Hepatocyte (in vitro differentiated cells): ENCODE results near the gene EXOC2. TPM values are rescaled to one million over a fixed set of nuclear protein-coding genes. Genes with fewer than 3 reads are reported as not detected.

ENCODE experiments used
- DNase-seq: peaks from one replicate; pipeline ENCODE4 v3.0.0-alpha.2; 2016; ENCODE audit warnings: low spot score
- H2AFZ ChIP-seq: fragments of 200-600 bp; sonication (generic); 2 replicates; pipeline ENCODE4 v1.6.0; 2016; ENCODE audit warnings: antibody characterized with exemption, mild to moderate bottlenecking
- H3K27ac ChIP-seq: fragments of 200-600 bp; sonication (generic); 2 replicates; pipeline ENCODE4 v1.5.1; 2016; ENCODE audit warnings: mild to moderate bottlenecking
- H3K27me3 ChIP-seq: fragments of 200-600 bp; sonication (generic); 2 replicates; pipeline ENCODE4 v1.6.1; 2016
- H3K36me3 ChIP-seq: fragments of 200-600 bp; sonication (generic); replicated peaks from 2 replicates; pipeline ENCODE4 v1.5.1; 2016; ENCODE audit warnings: low read depth; ENCODE audit not compliant: insufficient read depth
- H3K4me1 ChIP-seq: fragments of 200-600 bp; sonication (generic); 2 replicates; pipeline ENCODE4 v1.5.1; 2016; ENCODE audit warnings: mild to moderate bottlenecking, moderate library complexity; ENCODE audit not compliant: insufficient read depth
- H3K4me2 ChIP-seq: fragments of 200-600 bp; sonication (generic); 2 replicates; pipeline ENCODE4 v1.6.0; 2016
- H3K4me3 ChIP-seq: fragments of 200-600 bp; sonication (generic); 2 replicates; pipeline ENCODE4 v1.5.1; 2016; ENCODE audit warnings: mild to moderate bottlenecking
- H3K79me2 ChIP-seq: fragments of 200-600 bp; sonication (generic); 2 replicates; pipeline ENCODE4 v1.6.0; 2017; ENCODE audit warnings: mild to moderate bottlenecking
- H3K9me2 ChIP-seq: fragments of 200-600 bp; sonication (generic); replicated peaks from 2 replicates; pipeline ENCODE4 v1.6.0; 2017; ENCODE audit warnings: mild to moderate bottlenecking; ENCODE audit not compliant: insufficient read depth
- H3K9me3 ChIP-seq: fragments of 200-600 bp; sonication (generic); 2 replicates; pipeline ENCODE4 v1.5.1; 2016; ENCODE audit warnings: low read depth, mild to moderate bottlenecking
- H4K20me1 ChIP-seq: fragments of 200-600 bp; sonication (generic); 2 replicates; pipeline ENCODE4 v1.6.0; 2016; ENCODE audit warnings: mild to moderate bottlenecking; ENCODE audit not compliant: insufficient read depth, poor library complexity, severe bottlenecking
- EZH2 ChIP-seq: fragments of 200-600 bp; sonication (generic); IDR thresholded peaks from 2 replicates; pipeline ENCODE4 v1.6.1; 2016; ENCODE audit warnings: antibody characterized with exemption, mild to moderate bottlenecking, borderline replicate concordance
- EZH2phosphoT487 ChIP-seq: fragments of 200-600 bp; sonication (generic); IDR thresholded peaks from one replicate; pipeline ENCODE4 v1.6.1; 2018; ENCODE audit warnings: antibody characterized with exemption, mild to moderate bottlenecking, low read depth, moderate library complexity; ENCODE audit not compliant: unreplicated experiment, severe bottlenecking
- WGBS: methylation state at CpG from one replicate; pipeline ENCODE4 v1.1.6; 2016; ENCODE audit warnings: low lambda C conversion rate; ENCODE audit errors: missing lambda C conversion rate; 5-methylcytosine and 5-hydroxymethylcytosine counted together
- polyA plus RNA-seq: library from polyadenylated mRNA; unstranded; fragments of >200 nt; fragmentation: Nextera tagmentation; extraction: Ambion mirVana; gene quantifications from 2 replicates; pipeline ENCODE4 v1.2.1, GENCODE V29; 2016
- total RNA-seq: library from RNA; depleted of rRNA; stranded (reverse); fragments of >200 nt; gene quantifications from 2 replicates; pipeline ENCODE4 v1.2.3, GENCODE V29; 2014
- TF ChIP-seq, protein P1 (sequence below): fragments of 200-600 bp; sonication (generic); IDR thresholded peaks from 2 replicates; pipeline ENCODE4 v1.5.1; 2016; ENCODE audit warnings: antibody characterized with exemption, mild to moderate bottlenecking; ENCODE audit not compliant: poor library complexity

Gene EXOC2
- total and polyA plus RNA-seq, 2 experiments from 2014 or later, result 15.4 to 27.0 TPM

DNA sequence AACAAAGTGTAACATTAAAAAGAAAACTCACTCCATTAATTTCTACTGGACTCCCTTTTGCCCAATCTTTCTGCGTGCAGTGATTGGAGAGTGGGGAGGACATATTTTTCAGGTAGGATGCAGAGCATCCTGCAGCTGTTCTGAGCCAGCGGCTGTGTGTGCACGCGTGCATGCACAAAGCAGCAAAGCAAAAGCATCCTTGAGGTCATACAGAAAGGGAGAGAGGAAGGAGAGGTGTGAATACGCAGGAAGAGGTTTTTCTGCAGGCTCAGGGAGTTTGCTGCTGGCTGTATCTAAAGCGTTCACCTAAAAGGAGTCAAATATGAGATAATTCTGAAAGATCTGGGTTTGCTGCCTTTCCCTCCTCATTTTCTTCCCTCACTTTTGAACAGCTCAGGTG is 144.4 kb downstream of the EXOC2 start:
- H3K27me3 ChIP-seq, result no peaks in the 10 kb centered on the region
- WGBS, result 95% methylated on average over 6 of the region's 6 CpGs
- no peak for DNase-seq
- no peak overlapping the region for H3K4me3 ChIP-seq
- H3K4me2 ChIP-seq, result no peak overlapping the region
- H4K20me1 ChIP-seq, result no peaks in the 10 kb centered on the region
- no peaks in the 10 kb centered on the region for H3K4me1 ChIP-seq
- no peak overlapping the region for H2AFZ ChIP-seq
- no peaks in the 10 kb centered on the region for H3K79me2 ChIP-seq
- H3K27ac ChIP-seq, result no peak overlapping the region
- H3K9me2 ChIP-seq, result no peaks in the 10 kb centered on the region
- H3K36me3 ChIP-seq, result no peaks in the 10 kb centered on the region
- H3K9me3 ChIP-seq, result no peaks in the 10 kb centered on the region
- TF ChIP-seq, protein P1, sequence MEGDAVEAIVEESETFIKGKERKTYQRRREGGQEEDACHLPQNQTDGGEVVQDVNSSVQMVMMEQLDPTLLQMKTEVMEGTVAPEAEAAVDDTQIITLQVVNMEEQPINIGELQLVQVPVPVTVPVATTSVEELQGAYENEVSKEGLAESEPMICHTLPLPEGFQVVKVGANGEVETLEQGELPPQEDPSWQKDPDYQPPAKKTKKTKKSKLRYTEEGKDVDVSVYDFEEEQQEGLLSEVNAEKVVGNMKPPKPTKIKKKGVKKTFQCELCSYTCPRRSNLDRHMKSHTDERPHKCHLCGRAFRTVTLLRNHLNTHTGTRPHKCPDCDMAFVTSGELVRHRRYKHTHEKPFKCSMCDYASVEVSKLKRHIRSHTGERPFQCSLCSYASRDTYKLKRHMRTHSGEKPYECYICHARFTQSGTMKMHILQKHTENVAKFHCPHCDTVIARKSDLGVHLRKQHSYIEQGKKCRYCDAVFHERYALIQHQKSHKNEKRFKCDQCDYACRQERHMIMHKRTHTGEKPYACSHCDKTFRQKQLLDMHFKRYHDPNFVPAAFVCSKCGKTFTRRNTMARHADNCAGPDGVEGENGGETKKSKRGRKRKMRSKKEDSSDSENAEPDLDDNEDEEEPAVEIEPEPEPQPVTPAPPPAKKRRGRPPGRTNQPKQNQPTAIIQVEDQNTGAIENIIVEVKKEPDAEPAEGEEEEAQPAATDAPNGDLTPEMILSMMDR, result no peak
- TF ChIP-seq EZH2phosphoT487 (no peak), EZH2 (no peak)

DNA sequence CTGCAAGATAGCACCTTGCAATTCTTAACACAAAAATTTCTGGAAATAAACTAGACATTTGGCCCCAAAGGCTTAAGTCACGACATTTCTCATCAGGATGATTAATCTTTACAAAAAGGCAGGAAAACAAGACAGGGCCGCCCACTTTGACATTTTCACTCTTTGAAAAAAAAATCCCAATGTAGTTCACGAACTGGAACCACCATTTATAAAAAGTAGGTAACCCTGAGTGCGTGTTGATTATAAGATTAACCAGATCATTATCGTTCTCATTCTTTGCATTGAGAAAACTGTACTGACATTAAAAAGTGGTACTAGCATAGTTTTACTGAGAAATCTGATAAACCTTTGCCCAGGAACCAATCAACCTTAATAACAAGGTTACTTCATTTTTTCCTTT is 144.8 kb downstream of the EXOC2 start:
- Histone ChIP-seq H3K9me3 (no peaks in the 10 kb centered on the region), H3K9me2 (no peaks in the 10 kb centered on the region), H3K36me3 (no peaks in the 10 kb centered on the region), H3K79me2 (no peaks in the 10 kb centered on the region), H3K4me1 (no peaks in the 10 kb centered on the region), H2AFZ (no peak overlapping the region), H3K27ac (no peak overlapping the region), H3K4me2 (no peak overlapping the region), H4K20me1 (no peaks in the 10 kb centered on the region), H3K4me3 (no peak overlapping the region), H3K27me3 (no peaks in the 10 kb centered on the region)
- 91% methylated on average over 5 of the region's 5 CpGs for WGBS
- DNase-seq, result no peak
- no peak for TF ChIP-seq EZH2phosphoT487
- TF ChIP-seq EZH2, result no peak
- TF ChIP-seq, protein P1, result no peak

DNA sequence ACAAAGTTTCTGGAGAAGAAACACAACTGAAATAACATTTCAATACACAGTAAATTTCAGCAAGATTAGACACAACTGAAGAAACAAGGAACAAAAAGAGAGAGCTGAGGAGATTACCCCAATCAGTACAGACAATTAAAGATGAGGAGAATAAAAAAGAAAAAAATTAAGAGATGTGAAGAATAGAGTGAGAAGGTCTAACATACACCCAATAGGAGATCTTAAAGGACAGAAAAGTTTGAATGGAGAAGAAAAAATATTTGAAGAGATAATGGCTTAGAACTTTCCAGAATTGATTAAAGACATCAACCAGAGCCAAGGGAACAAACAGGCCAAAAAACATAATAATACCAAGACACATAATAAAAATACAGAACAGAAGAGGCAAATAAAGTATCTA is 152.4 kb downstream of the EXOC2 start:
- DNase-seq, result no peak
- no peaks in the 10 kb centered on the region for H3K4me1 ChIP-seq
- no peaks in the 10 kb centered on the region for H3K9me2 ChIP-seq
- H3K4me2 ChIP-seq, result no peak overlapping the region
- TF ChIP-seq, protein P1, result no peak
- no peak for TF ChIP-seq EZH2phosphoT487
- TF ChIP-seq EZH2, result no peak
- H3K4me3 ChIP-seq, result no peak overlapping the region
- no peak overlapping the region for H3K27ac ChIP-seq
- H3K36me3 ChIP-seq, result no peaks in the 10 kb centered on the region
- peaks cover 18% of the 10 kb centered on the region for H3K9me3 ChIP-seq
- no peaks in the 10 kb centered on the region for H3K79me2 ChIP-seq
- H2AFZ ChIP-seq, result no peak overlapping the region
- H3K27me3 ChIP-seq, result no peaks in the 10 kb centered on the region
- no peaks in the 10 kb centered on the region for H4K20me1 ChIP-seq

DNA sequence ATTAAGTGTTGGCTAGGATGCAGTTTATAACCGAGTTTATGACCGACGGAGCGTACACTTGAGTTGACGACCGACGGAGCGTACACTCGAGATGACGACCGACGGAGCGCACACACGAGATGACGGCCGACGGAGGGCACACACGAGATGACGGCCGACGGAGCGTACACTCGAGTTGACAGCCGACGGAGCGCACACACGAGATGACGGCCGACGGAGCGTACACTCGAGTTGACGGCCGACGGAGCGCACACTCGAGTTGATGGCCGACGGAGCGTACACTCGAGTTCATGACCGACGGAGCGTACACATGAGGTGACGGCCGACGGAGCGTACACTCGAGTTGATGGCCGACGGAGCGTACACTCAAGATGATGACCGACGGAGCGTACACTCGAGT is 155.8 kb downstream of the EXOC2 start:
- H3K36me3 ChIP-seq, result no peaks in the 10 kb centered on the region
- H3K4me3 ChIP-seq, result no peak overlapping the region
- no peaks in the 10 kb centered on the region for H3K27me3 ChIP-seq
- WGBS, result 96% methylated on average over 32 of the region's 56 CpGs
- no peaks in the 10 kb centered on the region for H3K9me2 ChIP-seq
- no peaks in the 10 kb centered on the region for H4K20me1 ChIP-seq
- TF ChIP-seq EZH2phosphoT487, result no peak
- TF ChIP-seq EZH2, result no peak
- TF ChIP-seq, protein P1, result no peak
- H3K4me2 ChIP-seq, result no peak overlapping the region
- no peaks in the 10 kb centered on the region for H3K4me1 ChIP-seq
- no peak overlapping the region for H2AFZ ChIP-seq
- DNase-seq, result no peak
- H3K27ac ChIP-seq, result no peak overlapping the region
- H3K79me2 ChIP-seq, result no peaks in the 10 kb centered on the region
- H3K9me3 ChIP-seq, result peaks cover 18% of the 10 kb centered on the region
